GM20000 (cell line): ENCODE data around the gene SORD.

Experiments
- DNase-seq: peaks from one replicate; pipeline ENCODE4 v3.0.0; 2012; ENCODE audit warnings: low spot score
- TF ChIP-seq, protein P1 (sequence below): IDR thresholded peaks from 2 replicates; pipeline ENCODE4 v1.5.1; 2012; ENCODE audit warnings: mild to moderate bottlenecking, control low read depth; ENCODE audit errors: extremely low read depth, missing control alignments

SORD gene

DNA sequence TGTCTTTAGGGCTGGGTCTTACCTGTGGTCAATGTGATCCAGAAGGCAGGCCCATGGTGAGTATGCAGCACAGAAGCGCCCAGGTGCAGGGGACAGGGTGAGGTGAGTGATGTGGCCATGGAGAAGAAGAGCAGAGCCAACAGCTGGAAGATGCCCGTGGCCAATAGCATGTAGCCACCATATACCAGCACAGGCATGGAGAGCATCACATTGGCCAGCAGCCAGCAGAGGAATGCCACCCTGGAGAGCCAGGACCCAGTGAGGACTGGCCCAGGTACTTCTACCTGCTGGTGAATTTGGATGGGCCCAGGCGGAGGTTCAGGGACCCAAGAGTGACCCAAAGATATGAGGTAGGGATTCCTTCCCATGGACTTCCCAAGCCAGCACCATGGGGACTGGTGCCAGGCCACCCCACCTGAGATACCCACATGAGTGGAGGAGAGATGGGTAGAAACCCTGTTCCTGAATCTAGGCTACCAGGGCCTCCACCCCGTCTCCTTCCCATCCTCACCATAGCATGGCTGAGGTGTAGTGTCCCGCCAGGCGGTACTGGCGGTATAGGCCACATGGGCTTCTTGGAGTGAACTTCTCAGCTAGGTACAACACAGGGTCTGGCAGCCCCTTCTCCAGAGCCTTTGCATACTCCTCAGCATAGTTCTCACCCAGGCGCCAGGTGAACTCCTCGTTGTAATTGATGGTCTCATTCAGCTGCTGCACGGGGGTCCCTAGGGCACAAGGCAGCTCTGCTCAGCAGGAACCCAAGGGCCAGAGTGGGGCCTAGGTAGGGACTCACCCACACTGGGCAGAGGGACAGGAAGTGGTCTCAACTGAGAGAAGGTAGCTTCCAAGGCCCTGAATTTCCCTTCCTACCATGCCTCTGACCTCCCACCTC, 97.3 kb downstream of the SORD start:
- TF ChIP-seq, protein P1, sequence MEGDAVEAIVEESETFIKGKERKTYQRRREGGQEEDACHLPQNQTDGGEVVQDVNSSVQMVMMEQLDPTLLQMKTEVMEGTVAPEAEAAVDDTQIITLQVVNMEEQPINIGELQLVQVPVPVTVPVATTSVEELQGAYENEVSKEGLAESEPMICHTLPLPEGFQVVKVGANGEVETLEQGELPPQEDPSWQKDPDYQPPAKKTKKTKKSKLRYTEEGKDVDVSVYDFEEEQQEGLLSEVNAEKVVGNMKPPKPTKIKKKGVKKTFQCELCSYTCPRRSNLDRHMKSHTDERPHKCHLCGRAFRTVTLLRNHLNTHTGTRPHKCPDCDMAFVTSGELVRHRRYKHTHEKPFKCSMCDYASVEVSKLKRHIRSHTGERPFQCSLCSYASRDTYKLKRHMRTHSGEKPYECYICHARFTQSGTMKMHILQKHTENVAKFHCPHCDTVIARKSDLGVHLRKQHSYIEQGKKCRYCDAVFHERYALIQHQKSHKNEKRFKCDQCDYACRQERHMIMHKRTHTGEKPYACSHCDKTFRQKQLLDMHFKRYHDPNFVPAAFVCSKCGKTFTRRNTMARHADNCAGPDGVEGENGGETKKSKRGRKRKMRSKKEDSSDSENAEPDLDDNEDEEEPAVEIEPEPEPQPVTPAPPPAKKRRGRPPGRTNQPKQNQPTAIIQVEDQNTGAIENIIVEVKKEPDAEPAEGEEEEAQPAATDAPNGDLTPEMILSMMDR: no peak

DNA sequence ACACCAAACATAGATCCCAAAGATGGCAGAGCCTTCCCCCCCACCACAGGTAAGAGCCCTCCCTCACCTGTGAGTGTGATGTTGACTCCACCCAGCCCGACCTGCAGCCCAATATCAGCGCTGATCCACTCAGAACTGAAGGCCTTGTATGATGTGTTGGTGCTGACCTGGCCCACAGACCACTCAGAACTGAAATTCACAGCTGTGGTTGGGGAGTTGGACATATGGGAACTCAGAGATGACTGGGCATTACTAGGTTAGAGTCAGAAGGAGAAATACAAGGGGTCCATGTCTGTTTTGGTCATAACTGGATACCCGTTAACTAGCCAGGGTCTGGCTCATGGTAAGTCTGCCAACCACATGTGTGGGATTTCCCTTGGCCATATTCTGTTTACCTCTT, 98.0 kb downstream of the SORD start:
- DNase-seq: no peak
- TF ChIP-seq, protein P1: no peak

More for the DNA sequence above, 97.3 kb downstream of the SORD start:
- no peak for DNase-seq

DNA sequence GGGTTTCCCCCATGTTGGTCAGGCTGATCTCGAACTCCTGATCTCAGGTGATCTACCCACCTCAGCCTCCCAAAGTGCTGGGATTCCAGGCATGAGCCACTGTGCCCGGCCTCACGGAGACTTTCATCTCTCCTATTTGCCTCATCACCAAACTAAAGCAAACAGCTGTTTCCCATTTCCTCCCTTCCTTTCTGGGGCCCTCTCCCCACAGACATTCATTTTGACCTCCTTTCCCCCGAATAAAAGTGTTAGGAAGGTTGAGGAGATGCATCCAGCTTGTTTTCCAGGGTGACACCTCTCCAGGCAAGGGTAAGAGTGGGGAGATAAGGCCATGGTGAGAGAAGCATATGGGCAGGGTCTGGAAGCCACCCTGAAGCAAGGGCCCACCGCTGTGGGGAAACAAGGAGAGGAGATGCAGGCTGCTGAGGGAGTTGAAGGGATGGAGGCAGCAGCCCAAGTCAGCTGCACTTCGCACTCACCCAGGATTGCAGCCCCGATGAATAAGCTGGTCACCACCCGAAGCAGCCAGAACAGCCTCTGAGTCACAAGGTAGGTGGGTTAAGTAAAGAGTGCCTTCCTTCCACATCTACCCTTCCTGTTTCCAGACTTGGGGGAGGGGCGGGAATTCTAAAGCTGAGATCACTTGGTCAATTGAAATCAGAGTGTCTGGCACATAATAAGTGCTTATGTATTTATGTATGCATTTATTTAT, 98.9 kb downstream of the SORD start:
- TF ChIP-seq, protein P1: no peak
- no peak for DNase-seq

DNA sequence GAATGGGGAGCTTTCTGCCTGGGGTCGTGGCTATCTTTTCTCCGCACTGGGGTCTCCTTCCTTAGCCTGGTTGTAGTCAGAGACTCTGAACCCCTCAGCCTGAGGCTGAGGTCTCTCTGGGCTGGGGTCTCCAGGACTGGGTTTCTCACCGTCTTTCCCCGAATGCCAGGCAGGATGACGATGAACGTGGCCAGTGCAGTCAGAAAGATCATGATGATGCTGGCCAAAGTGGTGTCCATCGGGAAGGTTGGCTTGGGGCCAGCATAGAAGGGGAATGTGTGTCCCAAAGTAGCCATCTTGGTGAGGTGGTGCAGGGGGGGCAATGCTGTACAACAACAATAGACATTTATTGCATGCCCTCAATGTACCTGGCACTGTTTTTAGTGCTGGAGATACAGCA, 99.7 kb downstream of the SORD start:
- TF ChIP-seq, protein P1: no peak
- no peak for DNase-seq

DNA sequence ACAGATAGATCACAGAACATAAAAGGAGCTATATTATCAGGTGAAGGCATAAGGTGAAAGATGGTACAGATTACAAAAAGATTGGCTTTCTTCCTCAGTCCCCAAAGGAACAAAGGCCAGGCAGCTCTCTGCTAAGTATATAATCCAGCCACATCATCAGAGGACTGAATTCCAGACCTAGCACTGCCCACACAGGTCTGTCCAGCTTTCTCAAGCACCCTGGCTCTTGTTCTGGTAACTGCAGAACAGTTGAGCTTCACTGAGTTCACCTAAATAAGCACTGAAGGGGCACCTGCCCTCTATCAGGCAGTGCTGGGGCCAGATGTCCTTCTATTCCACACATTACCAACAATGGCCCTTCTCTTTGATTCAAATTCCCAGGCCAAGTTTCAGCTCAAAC, 100.4 kb downstream of the SORD start:
- DNase-seq: no peak
- TF ChIP-seq, protein P1: no peak

DNA sequence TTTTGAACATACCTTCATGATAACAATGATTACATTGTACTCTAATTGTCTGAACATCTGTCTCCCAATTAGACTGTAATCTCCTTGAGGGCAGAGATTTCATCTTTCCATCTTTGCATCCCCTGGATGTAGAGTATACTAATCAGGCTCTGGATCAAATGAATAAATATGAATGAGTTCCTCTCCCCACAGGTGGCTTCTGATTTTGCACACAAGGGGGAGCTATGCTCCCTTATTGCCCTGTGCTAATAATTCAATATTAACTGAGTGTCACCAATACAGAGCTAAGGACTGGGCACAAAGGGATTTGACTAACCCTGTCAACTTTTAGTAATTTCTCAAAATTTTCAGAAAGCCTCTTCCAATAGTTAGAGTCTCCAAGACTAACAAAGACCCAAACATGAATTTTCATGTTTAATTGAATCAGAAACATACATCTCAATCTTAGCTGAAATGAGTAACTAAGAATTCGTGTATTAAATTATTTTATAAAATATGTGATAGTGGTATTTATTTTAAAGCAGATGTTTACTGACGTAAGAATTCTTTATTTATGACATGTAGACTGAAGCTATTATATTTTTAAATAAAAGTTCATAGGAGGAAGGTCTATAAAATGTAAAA, 103.7 kb downstream of the SORD start:
- TF ChIP-seq, protein P1: peak; percentile 60
- no peak for DNase-seq
